AG04450 (cell line): ENCODE data around the gene MACROD2. TPM values are rescaled to one million over a fixed set of nuclear protein-coding genes. Genes with fewer than 3 reads are reported as not detected.
"Not testable (repeated sequence)": the region's sequence is repeated elsewhere in the genome, so short reads cannot be mapped to it uniquely, and the experiment has no call there.

ENCODE experiments used
- CTCF ChIA-PET: fragments of 300-600, 350-600 bp; formaldehyde crosslinking; extraction: SDS; loops from one replicate; lab custom pipeline; 2022; ENCODE audit warnings: antibody characterized with exemption, inconsistent platforms; lab: Charles Lee
- POLR2A ChIA-PET: fragments of 350-600 bp; formaldehyde crosslinking; extraction: SDS; loops from one replicate; lab custom pipeline; 2021; ENCODE audit warnings: antibody characterized with exemption, inconsistent platforms; lab: Yijun Ruan, JAX
- DNase-seq: peaks from one replicate; pipeline ENCODE4 v3.0.0-alpha.2; 2011; ENCODE audit warnings: low read depth, low spot score
- H3K27ac ChIP-seq: one replicate; pipeline ENCODE4 v1.5.1; 2012; ENCODE audit warnings: low read depth, low read length, control low read depth
- H3K27me3 ChIP-seq: one replicate; pipeline ENCODE4 v1.6.0; 2012; ENCODE audit warnings: low read length; ENCODE audit not compliant: control insufficient read depth, insufficient read depth
- H3K4me3 ChIP-seq: 2 replicates; pipeline ENCODE4 v1.5.1; 2011; ENCODE audit warnings: mild to moderate bottlenecking, low read depth, low read length, control low read depth
- H3K9me3 ChIP-seq: 2 replicates; pipeline ENCODE4 v1.5.1; 2012; ENCODE audit warnings: low read length; ENCODE audit not compliant: control insufficient read depth, insufficient read depth
- polyA plus RNA-seq: library from polyadenylated mRNA; depleted of rRNA; stranded (reverse); fragments of >200 nt; gene quantifications from 2 replicates; pipeline ENCODE4 v1.2.3, GENCODE V29; 2011
- TF ChIP-seq, protein P1 (sequence below): IDR thresholded peaks from 2 replicates; pipeline ENCODE4 v1.5.1; 2011; ENCODE audit warnings: low read depth, low read length, control low read depth, inconsistent platforms

The MACROD2 gene
- polyA plus RNA-seq, 1 experiment = 0.02 TPM

DNA sequence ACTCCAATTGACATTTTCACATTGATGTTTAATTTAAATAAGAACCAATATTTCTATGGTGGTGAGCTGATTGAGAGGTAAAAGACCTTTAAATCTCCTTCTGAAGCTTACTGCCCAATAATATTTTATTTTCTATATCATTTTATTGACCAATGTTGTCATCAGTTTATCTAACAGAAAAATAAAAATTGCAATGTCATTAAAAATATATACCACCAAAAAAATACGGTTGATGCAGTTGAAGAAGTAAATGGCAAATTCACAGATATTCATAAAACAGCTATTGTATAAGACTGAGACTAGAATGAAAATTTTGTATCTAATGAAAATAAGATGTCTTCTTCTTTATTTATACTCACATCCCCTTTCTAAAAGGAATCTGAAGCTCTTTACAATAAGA is 1375.1 kb downstream of the MACROD2 start:
- DNase-seq = no peak
- H3K4me3 ChIP-seq = no peak overlapping the region
- H3K9me3 ChIP-seq = no peaks in the 10 kb centered on the region
- H3K27ac ChIP-seq = no peak overlapping the region
- H3K27me3 ChIP-seq = no peaks in the 10 kb centered on the region
- CTCF ChIA-PET = no interaction called here
- TF ChIP-seq, protein P1, sequence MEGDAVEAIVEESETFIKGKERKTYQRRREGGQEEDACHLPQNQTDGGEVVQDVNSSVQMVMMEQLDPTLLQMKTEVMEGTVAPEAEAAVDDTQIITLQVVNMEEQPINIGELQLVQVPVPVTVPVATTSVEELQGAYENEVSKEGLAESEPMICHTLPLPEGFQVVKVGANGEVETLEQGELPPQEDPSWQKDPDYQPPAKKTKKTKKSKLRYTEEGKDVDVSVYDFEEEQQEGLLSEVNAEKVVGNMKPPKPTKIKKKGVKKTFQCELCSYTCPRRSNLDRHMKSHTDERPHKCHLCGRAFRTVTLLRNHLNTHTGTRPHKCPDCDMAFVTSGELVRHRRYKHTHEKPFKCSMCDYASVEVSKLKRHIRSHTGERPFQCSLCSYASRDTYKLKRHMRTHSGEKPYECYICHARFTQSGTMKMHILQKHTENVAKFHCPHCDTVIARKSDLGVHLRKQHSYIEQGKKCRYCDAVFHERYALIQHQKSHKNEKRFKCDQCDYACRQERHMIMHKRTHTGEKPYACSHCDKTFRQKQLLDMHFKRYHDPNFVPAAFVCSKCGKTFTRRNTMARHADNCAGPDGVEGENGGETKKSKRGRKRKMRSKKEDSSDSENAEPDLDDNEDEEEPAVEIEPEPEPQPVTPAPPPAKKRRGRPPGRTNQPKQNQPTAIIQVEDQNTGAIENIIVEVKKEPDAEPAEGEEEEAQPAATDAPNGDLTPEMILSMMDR = no peak
- POLR2A ChIA-PET = no interaction called here

- no peak overlapping the region for H3K4me3 ChIP-seq
- CTCF ChIA-PET = no interaction called here
Measured at GRCh38 chr20:15374682-15375081, 1379.4 kb downstream of the MACROD2 start.

DNA sequence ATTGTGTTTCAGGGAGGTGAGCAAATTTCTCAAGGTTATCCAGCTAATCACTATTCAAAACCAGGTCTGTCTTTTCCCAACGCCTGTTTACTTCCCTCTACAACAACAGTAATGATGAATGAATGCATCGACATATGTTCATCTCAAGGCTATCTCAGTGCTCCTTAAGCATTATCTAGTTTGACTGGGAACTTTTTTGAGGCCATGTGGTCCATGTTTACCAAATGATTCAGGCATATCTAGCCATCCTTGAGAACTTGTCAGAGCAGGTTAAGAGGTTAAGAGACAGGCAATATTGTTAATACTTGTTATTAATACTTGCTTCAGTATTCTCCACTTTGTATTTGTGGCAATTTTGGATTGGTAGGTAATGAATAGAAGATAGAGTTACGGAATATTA is 1380.5 kb downstream of the MACROD2 start:
- POLR2A ChIA-PET = no interaction called here
- no peak for DNase-seq
- TF ChIP-seq, protein P1 = no peak

More at GRCh38 chr20:15374682-15375081, 1379.4 kb downstream of the MACROD2 start:
- TF ChIP-seq, protein P1 = no peak
- Histone ChIP-seq H3K27me3 (no peaks in the 10 kb centered on the region), H3K9me3 (no peaks in the 10 kb centered on the region), H3K27ac (no peak overlapping the region)
- POLR2A ChIA-PET = no interaction called here
- no peak for DNase-seq

GRCh38 chr20:15377603-15378002 is 1382.3 kb downstream of the MACROD2 start:
- H3K27ac ChIP-seq, DNase-seq, H3K9me3 ChIP-seq, H3K4me3 ChIP-seq, H3K27me3 ChIP-seq, POLR2A ChIA-PET: not testable (repeated sequence)
- CTCF ChIA-PET = interaction anchor here (0.6 kb wide), 1 partner anchor 552 kb away, joined by 3 read pairs; no protein-coding TSS in a partner anchor

More for the DNA sequence above, 1380.5 kb downstream of the MACROD2 start:
- CTCF ChIA-PET = no interaction called here
- H3K4me3 ChIP-seq = no peak overlapping the region
- no peaks in the 10 kb centered on the region for H3K9me3 ChIP-seq
- H3K27ac ChIP-seq = no peak overlapping the region
- no peaks in the 10 kb centered on the region for H3K27me3 ChIP-seq

DNA sequence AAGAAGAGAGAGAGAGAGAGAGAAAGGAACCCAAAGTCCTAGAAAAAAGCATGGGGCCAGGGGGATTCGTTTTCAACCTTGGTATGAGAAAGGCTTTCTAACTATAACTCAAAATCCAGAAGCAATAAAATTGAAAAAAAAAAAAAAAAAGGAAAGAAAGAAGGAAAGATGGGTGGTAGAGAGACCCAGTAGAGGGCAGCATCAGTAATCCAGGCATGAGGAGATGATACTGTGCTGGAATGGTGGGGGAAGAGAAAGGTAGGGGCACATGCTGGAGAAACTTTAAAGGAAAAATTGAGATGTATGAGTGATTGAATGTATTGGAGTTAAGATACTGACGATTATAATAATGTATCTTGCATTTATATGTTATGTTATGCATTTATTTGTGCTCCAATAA is 1382.8 kb downstream of the MACROD2 start:
- Histone ChIP-seq H3K4me3 (no peak overlapping the region), H3K27ac (no peak overlapping the region), H3K9me3 (no peaks in the 10 kb centered on the region), H3K27me3 (no peaks in the 10 kb centered on the region)
- ChIA-PET POLR2A (no interaction called here), CTCF (interaction anchor here (0.6 kb wide), 1 partner anchor 552 kb away, joined by 3 read pairs; no protein-coding TSS in a partner anchor)
- TF ChIP-seq, protein P1 = peak; percentile 28; the same call in 1 of the 2 replicates
- DNase-seq = no peak
